Umbilical cord (tissue), 2 donors: ENCODE measurements around the gene SNN. TPM values are rescaled to one million over a fixed set of nuclear protein-coding genes. Genes with fewer than 3 reads are reported as not detected.

Experiments used
- DNase-seq: peaks from one replicate; pipeline ENCODE4 v3.0.0-alpha.2; 2015; ENCODE audit warnings: low spot score
- total RNA-seq: library from RNA; depleted of rRNA; stranded (reverse); fragments of >200 nt; gene quantifications from one replicate; pipeline ENCODE4 v1.2.3, GENCODE V29; 2014; ENCODE audit warnings: low replicate concordance; ENCODE audit not compliant: insufficient read depth

SNN gene
- total RNA-seq, 1 donor from 2014 or later: 6.0 TPM

DNA sequence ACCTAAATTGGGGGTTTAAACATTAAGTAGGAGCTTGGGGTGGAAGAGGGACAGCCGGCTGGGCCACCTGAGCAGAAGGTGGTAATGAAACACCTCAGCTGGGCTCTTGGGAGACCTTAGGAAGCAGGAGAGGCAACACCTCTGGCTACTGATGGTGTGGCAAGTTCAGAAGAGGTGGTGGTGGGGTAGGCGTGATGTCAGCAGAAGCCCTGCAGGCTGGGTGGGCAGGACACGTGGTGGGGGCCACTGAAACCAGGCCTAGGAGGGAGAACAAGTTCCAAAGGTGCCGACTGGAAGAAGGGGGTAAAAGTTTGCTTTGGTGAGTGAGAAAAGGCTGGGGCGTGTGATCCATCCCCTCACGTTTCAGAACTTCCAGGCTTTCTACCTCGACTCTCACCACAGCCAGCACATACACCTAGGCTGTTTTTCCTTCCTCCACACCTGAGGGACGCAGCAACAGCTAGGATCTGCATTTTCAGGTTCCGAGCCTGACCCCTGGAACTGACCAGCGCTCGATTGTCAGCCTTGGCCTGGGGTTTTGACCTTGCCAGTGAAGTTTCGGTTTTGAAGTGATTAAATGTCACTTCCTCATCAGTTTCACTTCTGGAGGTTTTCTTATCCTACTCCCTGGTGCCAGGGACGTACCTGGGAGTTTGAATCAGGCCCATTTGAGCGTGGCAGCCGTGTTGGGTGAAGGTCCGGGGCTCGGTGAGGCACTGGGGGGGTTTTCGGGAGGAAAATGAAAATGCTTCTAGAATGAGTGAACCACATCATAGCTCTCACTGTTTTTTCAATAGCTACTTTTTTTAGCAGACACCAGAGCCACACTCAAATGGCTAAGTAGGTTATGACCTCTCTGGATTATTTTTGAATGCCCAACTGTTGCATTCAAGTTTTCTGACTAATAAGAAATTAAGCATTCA, 10.0 kb downstream of the SNN start:
- no peak for DNase-seq

DNA sequence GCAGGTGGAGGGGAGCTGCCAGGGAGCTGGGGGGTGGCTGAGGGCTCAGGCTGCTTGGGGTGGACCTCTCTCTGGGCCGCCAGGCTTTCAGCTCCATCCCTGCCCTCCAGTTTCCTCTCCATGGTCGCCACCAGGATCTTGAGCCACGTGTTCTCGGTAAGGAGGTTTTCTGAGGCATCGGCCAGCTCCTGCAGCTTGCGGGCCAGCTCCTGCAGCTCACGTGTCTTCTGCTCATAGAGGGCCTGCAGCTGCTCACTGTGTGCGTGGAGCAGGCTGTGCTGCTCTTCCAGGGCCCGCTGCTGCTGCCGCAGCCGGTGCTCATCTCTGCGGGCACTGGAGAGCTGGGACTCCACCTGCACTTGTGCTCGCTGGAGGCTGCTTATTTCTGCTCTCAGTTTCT, 11.0 kb downstream of the SNN start:
- DNase-seq: no peak

GRCh38 chr16:11679941-11680911, 12.0 kb downstream of the SNN start:
- no peak for DNase-seq

GRCh38 chr16:11681556-11681955, 13.3 kb downstream of the SNN start:
- no peak for DNase-seq

GRCh38 chr16:11681976-11682654, 13.9 kb downstream of the SNN start:
- no peak for DNase-seq

GRCh38 chr16:11682655-11683096, 14.4 kb downstream of the SNN start:
- no peak for DNase-seq

DNA sequence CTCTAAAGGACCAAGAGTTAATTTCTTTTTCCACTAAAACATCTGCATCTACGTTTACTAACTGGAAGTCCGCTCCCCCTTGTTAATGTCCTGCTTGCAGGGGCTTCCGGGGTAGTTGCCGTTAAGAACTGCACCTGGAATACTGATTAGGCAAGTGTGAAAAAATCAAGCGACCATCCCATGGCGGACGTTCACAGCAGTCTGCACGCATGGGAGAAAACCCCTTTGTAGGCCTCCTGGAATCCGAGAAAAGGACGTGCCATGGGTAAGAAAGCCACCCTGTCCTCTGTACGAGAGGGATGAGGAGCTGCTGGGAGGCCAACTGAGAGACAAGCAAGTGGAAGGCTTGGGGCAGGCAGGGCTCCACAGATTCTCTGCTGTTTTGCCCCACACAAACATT, 14.9 kb downstream of the SNN start:
- DNase-seq: no peak

DNA sequence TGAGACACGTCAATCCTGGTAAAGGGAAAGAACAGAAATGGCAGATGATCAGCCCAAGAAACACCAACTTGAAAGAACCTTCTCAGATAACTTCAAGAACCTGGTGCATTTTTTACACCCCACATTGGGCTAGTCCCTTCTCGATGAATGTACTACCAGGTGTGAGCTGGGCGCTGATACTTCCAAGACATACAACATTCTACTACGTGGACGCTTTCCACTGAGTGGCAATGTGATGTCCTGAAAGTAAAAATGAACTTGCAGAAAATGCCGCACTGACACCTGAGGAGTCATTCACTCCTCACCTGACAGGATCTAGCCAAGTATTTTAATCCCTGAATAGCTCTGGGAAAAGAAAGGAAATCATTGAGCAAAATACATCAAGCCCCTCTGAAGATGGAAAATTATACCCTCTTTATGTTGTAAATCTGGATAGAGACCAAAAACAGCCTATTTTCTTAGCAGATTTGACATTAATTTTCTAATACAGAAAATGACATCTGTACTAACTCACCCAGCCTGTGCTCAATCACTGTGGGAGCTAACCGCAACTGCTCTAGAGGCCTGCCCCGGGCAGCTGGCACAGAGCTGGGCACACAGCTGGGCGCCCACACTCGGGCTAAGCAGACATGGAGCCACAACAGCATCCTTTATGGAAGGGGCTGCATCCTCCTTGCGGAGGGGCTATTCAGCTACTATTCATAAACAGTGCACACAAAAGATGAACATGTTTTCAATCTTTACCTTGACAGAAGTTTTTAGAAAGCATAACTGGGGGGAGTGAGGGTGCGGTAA, 16.2 kb downstream of the SNN start:
- no peak for DNase-seq

GRCh38 chr16:11685844-11686618, 17.8 kb downstream of the SNN start:
- DNase-seq: no peak

- no peak for DNase-seq
Measured at GRCh38 chr16:11686713-11687380, 18.6 kb downstream of the SNN start.

DNA sequence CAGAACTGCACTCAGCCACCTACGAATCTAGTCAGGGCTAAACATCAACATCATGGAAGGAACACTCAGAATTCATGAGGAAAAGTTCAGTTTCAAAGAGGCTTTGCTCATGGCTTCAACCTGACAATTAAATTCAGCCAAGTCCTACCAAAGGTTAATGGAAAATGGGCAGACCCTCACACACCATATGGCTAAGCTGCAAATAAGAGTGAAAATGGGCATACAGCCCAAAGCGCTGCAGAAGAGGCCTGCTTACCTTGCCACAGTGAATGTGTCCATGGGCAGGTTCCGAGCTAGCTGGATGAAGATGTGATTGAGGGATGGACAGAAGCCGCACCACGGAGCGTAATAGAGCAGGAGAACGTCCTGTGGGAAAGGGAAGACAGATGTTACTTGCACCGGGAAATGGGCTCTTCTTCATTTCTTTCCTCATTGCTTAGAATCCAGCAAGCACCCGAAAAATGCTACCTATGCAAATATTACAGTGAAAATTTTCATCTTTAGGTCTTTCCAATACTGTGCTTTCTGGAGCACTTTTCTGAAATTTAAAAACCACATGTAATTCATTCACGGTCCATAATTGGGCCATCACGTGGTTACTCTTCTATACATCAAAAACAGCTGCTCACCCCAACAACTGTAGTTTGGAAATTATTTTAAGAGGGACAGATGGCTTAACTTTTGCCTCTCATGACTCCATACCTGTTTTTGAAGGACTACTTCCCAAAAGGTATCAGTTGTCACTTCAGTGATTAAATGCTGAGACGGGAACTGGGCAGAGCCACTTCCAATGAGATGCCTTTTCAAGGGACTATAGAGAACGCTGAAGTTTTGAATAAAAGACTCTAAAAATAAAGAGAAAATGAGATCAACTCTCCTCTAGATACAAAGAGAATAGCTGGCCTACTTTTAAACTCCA, 19.6 kb downstream of the SNN start:
- no peak for DNase-seq

DNA sequence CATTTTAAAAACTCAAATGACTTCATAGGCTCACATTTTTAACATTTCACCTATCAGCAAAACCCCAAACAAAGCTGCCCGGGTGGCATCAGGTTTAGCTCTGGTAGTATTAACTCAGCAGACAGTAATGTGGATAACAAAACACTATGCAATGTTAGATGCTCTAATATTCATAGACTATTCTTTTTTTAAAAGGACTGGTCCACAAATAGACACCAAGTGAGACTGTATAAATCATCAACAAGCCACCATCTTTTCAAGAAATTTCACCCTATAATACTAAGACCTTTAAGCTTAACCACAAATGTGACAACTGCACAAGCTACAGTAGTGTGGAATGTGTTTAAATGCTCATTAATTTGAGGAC, 20.2 kb downstream of the SNN start:
- DNase-seq: no peak

DNA sequence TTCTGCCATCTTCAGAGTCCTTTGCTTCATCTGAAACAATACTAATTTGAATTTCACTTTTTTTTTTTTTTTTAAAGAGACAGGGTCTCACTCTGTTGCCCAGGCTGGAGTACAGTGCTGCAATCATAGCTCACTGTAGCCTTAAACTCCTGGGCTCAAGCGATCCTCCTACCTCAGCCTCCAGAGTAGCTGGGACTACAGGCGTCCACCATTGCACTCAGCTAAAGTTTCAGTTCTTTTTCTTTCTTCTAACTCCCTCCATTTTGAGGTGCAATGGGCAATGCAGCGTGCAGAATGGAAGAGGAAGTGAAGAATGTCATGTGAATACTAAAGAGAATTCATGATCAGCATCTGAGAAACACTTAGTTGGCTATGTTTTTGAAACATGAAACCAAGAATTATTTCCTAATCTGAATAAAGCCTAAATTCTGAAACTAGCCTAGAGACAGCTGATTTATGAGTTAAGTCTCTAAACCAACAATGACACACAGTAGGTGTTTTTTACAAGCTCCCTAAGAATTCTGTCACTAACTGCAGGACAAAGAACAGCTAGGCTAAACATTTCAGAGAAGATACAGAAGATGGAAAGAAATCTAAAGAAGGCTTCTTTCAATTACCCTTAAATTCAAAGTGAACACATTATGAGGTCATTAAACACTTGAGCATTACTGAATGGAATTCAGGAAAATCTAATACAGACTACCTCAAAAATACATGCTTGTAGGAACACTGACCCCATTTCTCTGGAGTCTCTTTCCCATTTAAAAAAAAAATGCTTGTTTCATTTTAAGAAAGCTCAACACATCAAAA, 21.0 kb downstream of the SNN start:
- no peak for DNase-seq

DNA sequence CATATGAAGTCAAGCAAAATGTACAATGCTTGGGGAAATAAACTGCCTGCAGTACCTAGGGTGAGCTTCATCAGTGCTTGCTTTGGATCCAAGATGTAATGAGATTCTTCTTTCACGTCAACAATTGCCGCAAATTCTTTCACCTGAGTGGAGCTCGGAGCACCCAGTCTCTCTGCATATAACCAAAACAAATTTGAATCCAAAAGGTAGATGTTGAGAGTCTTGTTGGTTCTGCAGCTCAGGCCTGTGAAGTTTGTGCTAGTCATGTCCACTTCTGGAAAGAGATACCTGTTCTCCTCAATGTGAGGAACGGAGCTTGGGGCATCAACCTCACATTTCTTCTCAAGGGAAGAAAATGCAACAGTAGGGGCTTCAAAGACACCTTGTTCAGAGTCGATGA, 23.0 kb downstream of the SNN start:
- no peak for DNase-seq

DNA sequence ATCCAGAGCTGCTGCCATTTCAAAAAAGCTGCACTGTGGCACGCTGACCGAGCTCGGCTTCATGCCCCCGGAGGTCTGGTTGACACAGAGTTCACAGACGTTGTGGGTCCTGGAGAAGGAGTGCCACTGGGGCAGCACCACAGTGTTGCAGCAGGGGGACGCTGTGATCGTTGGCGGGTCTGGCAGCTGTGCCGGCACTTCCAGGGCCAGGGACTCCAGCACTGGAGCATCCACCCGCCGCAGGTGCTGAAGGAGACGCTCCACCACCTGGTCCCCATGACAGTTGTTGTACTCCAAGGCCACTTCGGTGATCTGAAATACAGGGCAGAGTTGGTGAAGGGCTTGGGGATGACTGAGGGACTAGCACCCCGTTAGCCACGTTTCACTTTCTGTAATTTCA, 23.5 kb downstream of the SNN start:
- no peak for DNase-seq

GRCh38 chr16:11692171-11692570, 23.9 kb downstream of the SNN start:
- no peak for DNase-seq

- DNase-seq: no peak
Measured at GRCh38 chr16:11692651-11693050, 24.4 kb downstream of the SNN start.
